RWPE1 (cell line): ENCODE results near the gene CEP104.

ENCODE experiments used
- CTCF ChIA-PET: fragments of 350-600 bp; sonication (Branson Sonifier 250); formaldehyde crosslinking; extraction: SDS; loops from one replicate; lab custom pipeline; 2021; lab: Yijun Ruan, JAX
- POLR2A ChIA-PET: fragments of 400-600 bp; formaldehyde crosslinking; extraction: SDS; loops from one replicate; lab custom pipeline; 2020; ENCODE audit warnings: antibody characterized with exemption; ENCODE audit not compliant: low non-redundant PET; lab: Yijun Ruan, JAX
- DNase-seq: peaks from one replicate; pipeline ENCODE4 v3.0.0; 2012; ENCODE audit warnings: low spot score
- H3K27ac ChIP-seq: fragments of 450-650 bp; 2 replicates; pipeline ENCODE4 v1.5.1; 2017
- TF ChIP-seq, protein P1 (sequence below): fragments of 450-650 bp; conservative IDR thresholded peaks from 2 replicates; pipeline ENCODE4 v1.5.1; 2017; ENCODE audit warnings: low read depth, mild to moderate bottlenecking

The CEP104 gene

DNA sequence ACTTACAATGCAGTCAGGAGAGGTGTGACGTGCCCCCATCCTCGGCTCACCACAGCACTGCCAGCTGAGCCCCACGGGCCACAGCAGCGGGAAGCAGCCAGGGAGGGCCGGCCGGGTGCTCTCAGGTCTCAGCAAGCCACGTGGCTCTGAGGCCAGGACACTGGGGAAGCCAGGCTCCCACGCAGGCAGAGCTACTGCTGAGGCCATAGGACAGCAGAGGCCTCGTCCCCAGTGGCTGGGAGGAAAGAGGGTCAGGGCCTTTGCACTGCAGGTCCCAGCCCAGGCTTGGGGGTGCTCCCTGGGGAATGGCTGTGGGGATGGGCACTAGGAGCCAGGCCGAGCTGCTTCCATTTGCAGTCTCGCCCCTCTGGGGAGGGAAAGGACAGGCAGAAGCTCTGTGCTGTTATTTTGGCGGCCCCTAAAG, 66.5 kb downstream of the CEP104 start:
- DNase-seq, result no peak
- TF ChIP-seq, protein P1, sequence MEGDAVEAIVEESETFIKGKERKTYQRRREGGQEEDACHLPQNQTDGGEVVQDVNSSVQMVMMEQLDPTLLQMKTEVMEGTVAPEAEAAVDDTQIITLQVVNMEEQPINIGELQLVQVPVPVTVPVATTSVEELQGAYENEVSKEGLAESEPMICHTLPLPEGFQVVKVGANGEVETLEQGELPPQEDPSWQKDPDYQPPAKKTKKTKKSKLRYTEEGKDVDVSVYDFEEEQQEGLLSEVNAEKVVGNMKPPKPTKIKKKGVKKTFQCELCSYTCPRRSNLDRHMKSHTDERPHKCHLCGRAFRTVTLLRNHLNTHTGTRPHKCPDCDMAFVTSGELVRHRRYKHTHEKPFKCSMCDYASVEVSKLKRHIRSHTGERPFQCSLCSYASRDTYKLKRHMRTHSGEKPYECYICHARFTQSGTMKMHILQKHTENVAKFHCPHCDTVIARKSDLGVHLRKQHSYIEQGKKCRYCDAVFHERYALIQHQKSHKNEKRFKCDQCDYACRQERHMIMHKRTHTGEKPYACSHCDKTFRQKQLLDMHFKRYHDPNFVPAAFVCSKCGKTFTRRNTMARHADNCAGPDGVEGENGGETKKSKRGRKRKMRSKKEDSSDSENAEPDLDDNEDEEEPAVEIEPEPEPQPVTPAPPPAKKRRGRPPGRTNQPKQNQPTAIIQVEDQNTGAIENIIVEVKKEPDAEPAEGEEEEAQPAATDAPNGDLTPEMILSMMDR, result no peak
- POLR2A ChIA-PET, result no interaction called here
- 0 out of 2 replicates have a peak overlapping the region, but pooled peaks have one; percentile 12 for H3K27ac ChIP-seq
- CTCF ChIA-PET, result no interaction called here

DNA sequence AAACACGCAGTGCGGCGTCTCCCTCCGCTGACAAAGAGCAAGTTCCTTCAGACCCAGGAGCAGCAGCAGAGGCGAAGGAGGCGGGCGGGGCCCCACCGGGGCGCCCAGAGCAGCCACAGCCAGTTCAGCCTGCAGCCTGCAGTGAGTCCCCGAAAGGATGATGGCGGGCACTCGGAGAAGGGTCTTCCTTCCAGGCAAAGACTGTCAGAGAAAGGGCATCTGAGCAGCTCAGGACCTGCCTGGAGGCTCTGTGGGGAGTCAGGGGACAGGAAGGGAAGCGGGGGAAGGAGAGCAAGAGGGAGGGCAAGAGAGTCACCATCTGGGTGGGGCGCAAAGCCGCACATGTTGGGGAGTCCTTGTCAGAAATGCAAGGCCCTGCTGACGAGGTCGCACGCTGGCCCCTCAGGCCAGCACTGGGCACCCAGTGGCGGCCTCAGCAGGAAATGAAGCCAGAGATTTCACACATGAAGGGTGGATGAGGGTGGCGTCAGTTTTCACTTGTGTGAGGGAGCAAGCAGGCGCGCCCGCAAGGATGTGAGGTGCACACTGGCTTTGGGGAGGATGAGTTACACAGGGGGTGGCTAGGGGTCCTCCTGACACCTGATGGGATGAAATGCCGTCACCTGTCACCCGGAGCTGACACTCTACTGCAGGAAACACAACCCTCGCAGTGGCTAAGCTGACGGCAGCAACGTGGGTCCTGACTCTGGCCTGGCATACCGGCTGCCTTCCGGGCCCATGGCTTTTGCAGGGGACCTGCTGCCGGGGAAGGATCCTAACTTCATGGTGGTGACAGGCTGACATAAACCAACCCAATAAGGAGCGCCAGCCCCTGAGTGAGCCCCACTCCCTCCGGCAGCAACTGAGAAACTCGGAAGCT, 67.3 kb downstream of the CEP104 start:
- TF ChIP-seq, protein P1, result no peak
- peak overlapping the region; percentile 12 for H3K27ac ChIP-seq
- CTCF ChIA-PET, result no interaction called here
- POLR2A ChIA-PET, result no interaction called here
- DNase-seq, result no peak

DNA sequence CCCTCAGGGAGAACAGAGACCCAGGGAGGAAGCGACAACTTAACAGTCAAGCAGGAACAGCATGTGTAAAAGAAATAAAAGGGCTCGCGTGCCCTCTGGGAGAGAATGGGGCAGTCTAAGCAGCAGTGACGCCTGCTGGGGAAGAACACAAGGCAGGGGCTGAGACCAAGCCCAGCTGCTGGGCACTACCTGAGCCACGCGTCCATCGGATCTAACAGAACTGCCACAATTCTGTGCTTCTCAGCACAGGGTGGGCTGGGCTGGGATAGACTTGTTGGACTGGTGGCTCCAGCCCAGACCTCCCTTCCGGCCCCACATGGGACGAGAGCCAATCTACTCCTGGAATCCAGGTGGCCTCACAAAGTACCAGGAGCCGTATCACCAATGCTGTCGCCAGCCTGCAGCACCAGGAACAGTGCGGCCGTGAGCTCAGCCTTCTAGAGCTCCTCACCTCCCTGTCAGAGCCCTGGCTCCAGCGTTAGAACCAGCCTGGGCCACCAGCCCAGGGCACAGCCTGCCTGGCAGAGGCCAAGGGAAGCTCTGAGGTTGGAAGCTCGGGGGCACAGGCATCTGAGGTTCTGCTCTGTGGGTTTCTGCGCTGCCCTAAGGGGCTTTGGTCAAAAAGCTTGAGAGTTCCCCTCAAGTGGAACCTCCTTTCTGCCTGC, 68.1 kb downstream of the CEP104 start:
- TF ChIP-seq, protein P1, result no peak
- no peak for DNase-seq
- CTCF ChIA-PET, result no interaction called here
- POLR2A ChIA-PET, result no interaction called here
- peak overlapping the region; percentile 12 for H3K27ac ChIP-seq

DNA sequence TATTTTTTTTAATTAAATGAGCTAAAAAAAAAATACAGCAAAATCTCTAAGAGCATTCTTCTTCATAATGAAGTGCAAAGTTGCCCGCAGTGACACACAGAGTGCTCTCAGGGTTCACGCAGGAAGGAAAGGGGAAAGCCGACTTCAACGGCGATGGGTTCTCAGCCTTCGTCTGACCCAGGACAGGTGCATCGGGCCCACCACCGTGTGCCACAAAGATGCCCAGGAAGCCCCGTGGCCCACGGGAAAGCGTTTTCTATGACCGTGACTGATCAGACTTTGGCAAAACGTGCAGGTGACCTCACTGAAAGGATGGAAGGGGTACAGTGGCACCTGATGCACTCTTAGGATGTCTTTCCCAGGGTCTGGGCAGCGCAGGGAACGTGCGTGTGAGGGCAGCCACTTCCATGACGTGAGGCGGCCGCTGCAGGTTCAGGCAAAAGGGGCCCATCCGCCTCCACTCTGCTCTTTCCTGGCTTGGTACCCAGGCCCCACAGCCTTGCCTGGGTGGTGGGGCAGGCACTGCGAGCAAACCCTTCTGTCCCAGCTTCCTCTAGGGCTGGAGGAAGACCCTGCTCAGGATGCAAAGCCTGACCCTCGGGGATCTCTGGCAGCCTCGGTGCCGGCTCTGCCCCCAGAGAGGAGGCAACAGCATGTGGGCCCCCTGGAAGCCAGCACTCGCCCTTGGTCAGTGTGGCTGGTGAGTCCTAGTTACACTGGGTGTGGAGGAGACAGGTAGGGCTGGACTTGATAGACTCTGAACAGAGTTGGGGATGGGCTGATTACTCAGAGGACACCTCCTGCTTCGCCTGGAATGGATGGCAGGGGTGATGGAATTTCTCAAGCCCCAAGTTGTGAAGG, 69.0 kb downstream of the CEP104 start:
- no peak for DNase-seq
- H3K27ac ChIP-seq, result no peak overlapping the region; the same call in 1 of the 2 replicates
- CTCF ChIA-PET, result no interaction called here
- TF ChIP-seq, protein P1, result no peak
- POLR2A ChIA-PET, result no interaction called here

DNA sequence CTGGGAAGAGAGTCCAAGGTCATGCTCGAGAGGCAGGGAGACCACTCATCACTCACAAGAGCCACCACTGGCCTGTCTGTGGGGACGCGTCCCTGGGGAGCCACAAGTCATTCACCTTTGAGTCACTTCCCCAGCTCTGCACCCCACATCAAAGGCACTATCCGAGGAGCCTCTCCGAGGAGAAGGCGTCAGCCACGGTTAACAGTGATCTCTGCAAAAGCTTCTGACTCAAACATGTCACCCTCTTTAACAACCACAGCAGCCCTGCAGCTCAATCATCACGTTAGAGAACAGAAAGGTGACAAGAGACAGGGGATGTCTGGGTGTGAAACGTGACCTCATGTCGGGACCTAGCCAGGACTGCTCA, 69.7 kb downstream of the CEP104 start:
- TF ChIP-seq, protein P1, result no peak
- no peak for DNase-seq
- H3K27ac ChIP-seq, result no peak overlapping the region
- ChIA-PET POLR2A (no interaction called here), CTCF (no interaction called here)
